ENCODE data around the gene PKP3. TPM values are rescaled to one million over a fixed set of nuclear protein-coding genes. Genes with fewer than 3 reads are reported as not detected.

The PKP3 gene
- polyA plus RNA-seq, 2 of the 4 experiments (the other 2 are of a cell fraction): 12.1 to 25.9 TPM

DNA sequence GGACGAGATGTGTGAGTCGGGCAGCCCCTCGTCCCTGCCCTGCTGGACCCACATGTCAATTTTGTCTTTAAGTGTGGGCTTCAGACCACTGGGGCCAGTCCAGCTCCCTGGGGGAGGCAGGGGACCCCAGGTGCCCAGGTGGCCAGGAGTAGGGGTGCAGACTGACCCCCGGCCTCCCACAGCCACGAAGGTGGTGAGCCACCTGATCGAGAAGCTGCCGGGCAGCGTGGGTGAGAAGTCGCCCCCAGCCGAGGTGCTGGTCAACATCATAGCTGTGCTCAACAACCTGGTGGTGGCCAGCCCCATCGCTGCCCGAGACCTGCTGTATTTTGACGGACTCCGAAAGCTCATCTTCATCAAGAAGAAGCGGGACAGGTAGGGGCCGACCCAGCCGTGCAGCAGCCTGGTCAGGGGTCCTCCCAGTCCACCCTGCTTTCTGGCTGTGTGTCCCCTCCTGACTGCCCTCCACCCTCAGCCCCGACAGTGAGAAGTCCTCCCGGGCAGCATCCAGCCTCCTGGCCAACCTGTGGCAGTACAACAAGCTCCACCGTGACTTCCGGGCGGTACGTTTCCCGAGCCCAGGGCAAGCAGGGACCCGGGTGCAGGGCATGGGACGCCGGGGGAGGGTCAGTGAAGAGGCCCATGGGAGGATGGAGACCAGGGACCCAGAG lies 9.9 kb downstream of the PKP3 start:
- CTCF ChIA-PET: interaction anchor here (0.6 to 9.0 kb wide), 6 partner anchors 8 to 176 kb away, joined by 3 to 112 read pairs (median 3); partner anchors contain the start of gene PTDSS2
- TF ChIP-seq CBX2 (IDR thresholded peaks at IDR 0.05; ENCODE audit: borderline replicate concordance, low read depth): no peak
- TF ChIP-seq RAD21 (conservative IDR thresholded peaks at IDR 0.05 in 1 of 2, IDR thresholded peaks at IDR 0.05 in 1 of 2): no peak
- TF ChIP-seq TP53 (CRISPR knock-in tag; IDR thresholded peaks at IDR 0.05): no peak
- no peak for TF ChIP-seq PHF8 (IDR thresholded peaks at IDR 0.05; ENCODE audit: borderline replicate concordance, low read depth)
- TF ChIP-seq, protein P1, sequence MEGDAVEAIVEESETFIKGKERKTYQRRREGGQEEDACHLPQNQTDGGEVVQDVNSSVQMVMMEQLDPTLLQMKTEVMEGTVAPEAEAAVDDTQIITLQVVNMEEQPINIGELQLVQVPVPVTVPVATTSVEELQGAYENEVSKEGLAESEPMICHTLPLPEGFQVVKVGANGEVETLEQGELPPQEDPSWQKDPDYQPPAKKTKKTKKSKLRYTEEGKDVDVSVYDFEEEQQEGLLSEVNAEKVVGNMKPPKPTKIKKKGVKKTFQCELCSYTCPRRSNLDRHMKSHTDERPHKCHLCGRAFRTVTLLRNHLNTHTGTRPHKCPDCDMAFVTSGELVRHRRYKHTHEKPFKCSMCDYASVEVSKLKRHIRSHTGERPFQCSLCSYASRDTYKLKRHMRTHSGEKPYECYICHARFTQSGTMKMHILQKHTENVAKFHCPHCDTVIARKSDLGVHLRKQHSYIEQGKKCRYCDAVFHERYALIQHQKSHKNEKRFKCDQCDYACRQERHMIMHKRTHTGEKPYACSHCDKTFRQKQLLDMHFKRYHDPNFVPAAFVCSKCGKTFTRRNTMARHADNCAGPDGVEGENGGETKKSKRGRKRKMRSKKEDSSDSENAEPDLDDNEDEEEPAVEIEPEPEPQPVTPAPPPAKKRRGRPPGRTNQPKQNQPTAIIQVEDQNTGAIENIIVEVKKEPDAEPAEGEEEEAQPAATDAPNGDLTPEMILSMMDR (IDR thresholded peaks at IDR 0.05): no peak
- TF ChIP-seq NFE2L2 (conservative IDR thresholded peaks at IDR 0.05; ENCODE audit: low read length): no peak
- TF ChIP-seq RCOR1 (IDR thresholded peaks at IDR 0.05; ENCODE audit: low read depth, low read length): no peak
- no peak for TF ChIP-seq ZFP36 (IDR thresholded peaks at IDR 0.05; ENCODE audit: borderline replicate concordance, partially characterized antibody)
- TF ChIP-seq, protein P2, sequence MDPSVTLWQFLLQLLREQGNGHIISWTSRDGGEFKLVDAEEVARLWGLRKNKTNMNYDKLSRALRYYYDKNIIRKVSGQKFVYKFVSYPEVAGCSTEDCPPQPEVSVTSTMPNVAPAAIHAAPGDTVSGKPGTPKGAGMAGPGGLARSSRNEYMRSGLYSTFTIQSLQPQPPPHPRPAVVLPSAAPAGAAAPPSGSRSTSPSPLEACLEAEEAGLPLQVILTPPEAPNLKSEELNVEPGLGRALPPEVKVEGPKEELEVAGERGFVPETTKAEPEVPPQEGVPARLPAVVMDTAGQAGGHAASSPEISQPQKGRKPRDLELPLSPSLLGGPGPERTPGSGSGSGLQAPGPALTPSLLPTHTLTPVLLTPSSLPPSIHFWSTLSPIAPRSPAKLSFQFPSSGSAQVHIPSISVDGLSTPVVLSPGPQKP (IDR thresholded peaks at IDR 0.05; ENCODE audit: low read depth, low read length): no peak
- TF ChIP-seq FOSL2 (IDR thresholded peaks at IDR 0.05): no peak
- TF ChIP-seq FOSL2 (CRISPR knock-in tag; IDR thresholded peaks at IDR 0.05): no peak
- no peak for TF ChIP-seq TFCP2L1 (CRISPR knock-in tag; IDR thresholded peaks at IDR 0.05)
- TF ChIP-seq, protein P3, sequence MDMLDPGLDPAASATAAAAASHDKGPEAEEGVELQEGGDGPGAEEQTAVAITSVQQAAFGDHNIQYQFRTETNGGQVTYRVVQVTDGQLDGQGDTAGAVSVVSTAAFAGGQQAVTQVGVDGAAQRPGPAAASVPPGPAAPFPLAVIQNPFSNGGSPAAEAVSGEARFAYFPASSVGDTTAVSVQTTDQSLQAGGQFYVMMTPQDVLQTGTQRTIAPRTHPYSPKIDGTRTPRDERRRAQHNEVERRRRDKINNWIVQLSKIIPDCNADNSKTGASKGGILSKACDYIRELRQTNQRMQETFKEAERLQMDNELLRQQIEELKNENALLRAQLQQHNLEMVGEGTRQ (IDR thresholded peaks at IDR 0.05): no peak
- TF ChIP-seq, protein P4, sequence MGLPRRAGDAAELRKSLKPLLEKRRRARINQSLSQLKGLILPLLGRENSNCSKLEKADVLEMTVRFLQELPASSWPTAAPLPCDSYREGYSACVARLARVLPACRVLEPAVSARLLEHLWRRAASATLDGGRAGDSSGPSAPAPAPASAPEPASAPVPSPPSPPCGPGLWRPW (IDR thresholded peaks at IDR 0.05): no peak
- Histone ChIP-seq H3K4me1 (peaks cover 15% of the 10 kb centered on the region), H3K4me2 (no peak overlapping the region), H3K9me3 (no peaks in the 10 kb centered on the region), H3K27ac (no peak overlapping the region), H3K4me3 (no peak overlapping the region)
- FAIRE-seq (no peak), DNase-seq (ENCODE audit: low read depth in 1 of 2, low spot score in 1 of 2) (no peak), ATAC-seq (no peak)
- POLR2A ChIA-PET: no interaction called here
- 91% methylated on average over 24 of the region's 27 CpGs for WGBS (ENCODE audit: missing lambda C conversion rate)

DNA sequence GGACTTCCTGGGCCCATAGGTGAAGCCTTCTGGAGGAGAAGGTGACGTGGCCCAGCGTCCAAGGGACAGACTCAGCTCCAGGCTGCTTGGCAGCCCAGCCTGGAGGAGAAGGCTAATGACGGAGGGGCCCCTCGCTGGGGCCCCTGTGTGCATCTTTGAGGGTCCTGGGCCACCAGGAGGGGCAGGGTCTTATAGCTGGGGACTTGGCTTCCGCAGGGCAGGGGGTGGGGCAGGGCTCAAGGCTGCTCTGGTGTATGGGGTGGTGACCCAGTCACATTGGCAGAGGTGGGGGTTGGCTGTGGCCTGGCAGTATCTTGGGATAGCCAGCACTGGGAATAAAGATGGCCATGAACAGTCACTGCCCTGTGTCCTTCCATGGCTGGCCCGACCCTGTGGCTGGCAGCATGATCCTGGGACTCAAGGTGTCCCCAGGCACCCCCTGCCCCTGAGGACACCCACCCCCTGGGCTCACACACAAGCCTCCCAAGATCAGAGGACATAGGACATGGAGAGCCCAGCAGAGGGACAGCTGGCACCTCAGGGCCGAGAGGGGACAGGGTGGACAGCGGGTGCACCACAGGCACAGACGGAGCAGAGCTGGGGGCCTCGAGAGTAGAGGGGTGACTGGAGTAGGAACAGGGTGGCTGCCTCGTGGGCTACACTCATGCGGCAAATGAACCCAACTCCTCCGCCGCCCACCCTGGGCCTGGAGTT lies 10.7 kb downstream of the PKP3 start:
- FAIRE-seq (no peak), ATAC-seq (no peak), DNase-seq (ENCODE audit: low read depth in 1 of 2, low spot score in 1 of 2) (no peak)
- 92% methylated on average over 12 of the region's 14 CpGs for WGBS (ENCODE audit: missing lambda C conversion rate)
- Histone ChIP-seq H3K9me3 (no peaks in the 10 kb centered on the region), H3K4me3 (no peak overlapping the region), H3K27ac (no peak overlapping the region), H3K4me1 (peaks cover 21% of the 10 kb centered on the region), H3K4me2 (no peak overlapping the region)
- TF ChIP-seq ZSCAN20 (CRISPR knock-in tag; IDR thresholded peaks at IDR 0.05) (no peak), ZC3H11A (IDR thresholded peaks at IDR 0.05) (no peak), POLR2AphosphoS2 (conservative IDR thresholded peaks at IDR 0.05; ENCODE audit: low read length) (no peak)
- TF ChIP-seq, protein P5, sequence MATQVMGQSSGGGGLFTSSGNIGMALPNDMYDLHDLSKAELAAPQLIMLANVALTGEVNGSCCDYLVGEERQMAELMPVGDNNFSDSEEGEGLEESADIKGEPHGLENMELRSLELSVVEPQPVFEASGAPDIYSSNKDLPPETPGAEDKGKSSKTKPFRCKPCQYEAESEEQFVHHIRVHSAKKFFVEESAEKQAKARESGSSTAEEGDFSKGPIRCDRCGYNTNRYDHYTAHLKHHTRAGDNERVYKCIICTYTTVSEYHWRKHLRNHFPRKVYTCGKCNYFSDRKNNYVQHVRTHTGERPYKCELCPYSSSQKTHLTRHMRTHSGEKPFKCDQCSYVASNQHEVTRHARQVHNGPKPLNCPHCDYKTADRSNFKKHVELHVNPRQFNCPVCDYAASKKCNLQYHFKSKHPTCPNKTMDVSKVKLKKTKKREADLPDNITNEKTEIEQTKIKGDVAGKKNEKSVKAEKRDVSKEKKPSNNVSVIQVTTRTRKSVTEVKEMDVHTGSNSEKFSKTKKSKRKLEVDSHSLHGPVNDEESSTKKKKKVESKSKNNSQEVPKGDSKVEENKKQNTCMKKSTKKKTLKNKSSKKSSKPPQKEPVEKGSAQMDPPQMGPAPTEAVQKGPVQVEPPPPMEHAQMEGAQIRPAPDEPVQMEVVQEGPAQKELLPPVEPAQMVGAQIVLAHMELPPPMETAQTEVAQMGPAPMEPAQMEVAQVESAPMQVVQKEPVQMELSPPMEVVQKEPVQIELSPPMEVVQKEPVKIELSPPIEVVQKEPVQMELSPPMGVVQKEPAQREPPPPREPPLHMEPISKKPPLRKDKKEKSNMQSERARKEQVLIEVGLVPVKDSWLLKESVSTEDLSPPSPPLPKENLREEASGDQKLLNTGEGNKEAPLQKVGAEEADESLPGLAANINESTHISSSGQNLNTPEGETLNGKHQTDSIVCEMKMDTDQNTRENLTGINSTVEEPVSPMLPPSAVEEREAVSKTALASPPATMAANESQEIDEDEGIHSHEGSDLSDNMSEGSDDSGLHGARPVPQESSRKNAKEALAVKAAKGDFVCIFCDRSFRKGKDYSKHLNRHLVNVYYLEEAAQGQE (IDR thresholded peaks at IDR 0.05): no peak
- ChIA-PET POLR2A (interaction anchor here (3.3 kb wide), 1 partner anchor 43 kb away, joined by 30 read pairs; no protein-coding TSS in a partner anchor), CTCF (interaction anchor here (0.6 to 9.0 kb wide), 6 partner anchors 9 to 114 kb away, joined by 3 to 112 read pairs (median 3); partner anchors contain the start of genes PTDSS2 and RNH1)
